NCI-H526 treated with DMSO at 0.1 percent for 48 hours (cell line): ENCODE data around the gene NR6A1.
"Not testable (repeated sequence)": the region's sequence is repeated elsewhere in the genome, so short reads cannot be mapped to it uniquely, and the experiment has no call there.

Source experiments
- DNase-seq: peaks from one replicate; lab custom pipeline; 2025; lab: John Stamatoyannopoulos, UW

NR6A1 gene

GRCh38 chr9:124759327-124759726, 11.8 kb downstream of the NR6A1 start:
- no peak for DNase-seq

- no peak for DNase-seq
Observed at GRCh38 chr9:124758691-124759090, 12.4 kb downstream of the NR6A1 start.

GRCh38 chr9:124758061-124758460, 13.1 kb downstream of the NR6A1 start:
- DNase-seq: no peak

GRCh38 chr9:124757616-124758015, 13.5 kb downstream of the NR6A1 start:
- no peak for DNase-seq

GRCh38 chr9:124756011-124756410, 15.1 kb downstream of the NR6A1 start:
- DNase-seq: no peak

- no peak for DNase-seq
Observed at GRCh38 chr9:124755061-124755460, 16.1 kb downstream of the NR6A1 start.

- no peak for DNase-seq
Observed at GRCh38 chr9:124754289-124754688, 16.8 kb downstream of the NR6A1 start.

GRCh38 chr9:124752967-124753366, 18.1 kb downstream of the NR6A1 start:
- DNase-seq: no peak

GRCh38 chr9:124749781-124750180, 21.3 kb downstream of the NR6A1 start:
- no peak for DNase-seq

- DNase-seq: no peak
Observed at GRCh38 chr9:124749284-124749683, 21.8 kb downstream of the NR6A1 start.

GRCh38 chr9:124747065-124747464, 24.0 kb downstream of the NR6A1 start:
- DNase-seq: no peak

- no peak for DNase-seq
Observed at GRCh38 chr9:124743686-124744348, 27.3 kb downstream of the NR6A1 start.

GRCh38 chr9:124742940-124743339, 28.2 kb downstream of the NR6A1 start:
- DNase-seq: no peak

- DNase-seq: no peak
Observed at GRCh38 chr9:124741662-124742061, 29.4 kb downstream of the NR6A1 start.

GRCh38 chr9:124741149-124741548, 30.0 kb downstream of the NR6A1 start:
- DNase-seq: peak; percentile 6

GRCh38 chr9:124739360-124739759, 31.8 kb downstream of the NR6A1 start:
- DNase-seq: no peak

- DNase-seq: not testable (repeated sequence)
Observed at GRCh38 chr9:124738075-124738474, 33.0 kb downstream of the NR6A1 start.

- no peak for DNase-seq
Observed at GRCh38 chr9:124735121-124735520, 36.0 kb downstream of the NR6A1 start.

- not testable (repeated sequence) for DNase-seq
Observed at GRCh38 chr9:124734741-124735083, 36.4 kb downstream of the NR6A1 start.

- DNase-seq: peak; percentile 29
Observed at GRCh38 chr9:124733964-124734740, 37.0 kb downstream of the NR6A1 start.

GRCh38 chr9:124730772-124731171, 40.3 kb downstream of the NR6A1 start:
- DNase-seq: no peak

GRCh38 chr9:124726886-124727285, 44.2 kb downstream of the NR6A1 start:
- no peak for DNase-seq

GRCh38 chr9:124725068-124725452, 46.1 kb downstream of the NR6A1 start:
- DNase-seq: no peak
